ENCODE measurements around the gene PNO1. TPM values are rescaled to one million over a fixed set of nuclear protein-coding genes. Genes with fewer than 3 reads are reported as not detected.

PNO1 gene
- total and polyA plus RNA-seq, 9 donors: 6.1 to 26.4 (median 12.7) TPM

DNA sequence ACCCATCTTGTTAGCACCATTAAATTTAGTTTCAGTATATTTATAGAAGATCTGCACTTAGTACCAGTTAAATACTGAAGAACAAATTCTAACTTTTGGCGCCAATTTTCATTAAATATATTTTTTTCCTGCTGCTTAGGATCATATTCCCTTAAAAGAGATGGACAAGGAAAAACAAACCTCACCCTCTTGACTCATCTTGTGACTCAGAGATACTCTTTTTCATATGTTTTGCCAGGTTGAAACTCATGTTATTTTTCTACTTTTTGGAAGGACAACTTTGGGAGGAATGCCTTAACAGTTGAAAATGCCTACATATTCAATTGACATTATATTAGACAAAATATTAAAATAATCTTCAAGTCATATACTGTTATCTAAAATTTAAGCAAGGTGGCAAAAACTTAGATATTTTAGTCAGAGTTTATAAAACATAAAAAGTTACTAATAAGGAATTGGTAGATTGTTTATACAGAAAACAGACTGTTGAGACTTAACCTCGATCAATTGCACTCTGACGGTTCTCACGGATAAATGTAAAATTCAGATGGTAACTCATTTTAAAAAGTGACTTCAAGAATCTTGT, 36.2 kb downstream of the PNO1 start:
- Histone ChIP-seq H3K4me3 (no peak overlapping the region), H3K36me3 (no peaks in the 10 kb centered on the region), H3K4me1 (ENCODE audit: insufficient read depth) (peaks cover 2% of the 10 kb centered on the region), H3K27me3 (no peaks in the 10 kb centered on the region), H3K27ac (no peak overlapping the region), H3K9me3 (no peaks in the 10 kb centered on the region)
- TF ChIP-seq EP300 (IDR thresholded peaks at IDR 0.05) (no peak), POLR2A (IDR thresholded peaks at IDR 0.05) (no peak)
- TF ChIP-seq, protein P1, sequence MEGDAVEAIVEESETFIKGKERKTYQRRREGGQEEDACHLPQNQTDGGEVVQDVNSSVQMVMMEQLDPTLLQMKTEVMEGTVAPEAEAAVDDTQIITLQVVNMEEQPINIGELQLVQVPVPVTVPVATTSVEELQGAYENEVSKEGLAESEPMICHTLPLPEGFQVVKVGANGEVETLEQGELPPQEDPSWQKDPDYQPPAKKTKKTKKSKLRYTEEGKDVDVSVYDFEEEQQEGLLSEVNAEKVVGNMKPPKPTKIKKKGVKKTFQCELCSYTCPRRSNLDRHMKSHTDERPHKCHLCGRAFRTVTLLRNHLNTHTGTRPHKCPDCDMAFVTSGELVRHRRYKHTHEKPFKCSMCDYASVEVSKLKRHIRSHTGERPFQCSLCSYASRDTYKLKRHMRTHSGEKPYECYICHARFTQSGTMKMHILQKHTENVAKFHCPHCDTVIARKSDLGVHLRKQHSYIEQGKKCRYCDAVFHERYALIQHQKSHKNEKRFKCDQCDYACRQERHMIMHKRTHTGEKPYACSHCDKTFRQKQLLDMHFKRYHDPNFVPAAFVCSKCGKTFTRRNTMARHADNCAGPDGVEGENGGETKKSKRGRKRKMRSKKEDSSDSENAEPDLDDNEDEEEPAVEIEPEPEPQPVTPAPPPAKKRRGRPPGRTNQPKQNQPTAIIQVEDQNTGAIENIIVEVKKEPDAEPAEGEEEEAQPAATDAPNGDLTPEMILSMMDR (IDR thresholded peaks at IDR 0.05): no peak
- DNase-seq: no peak
- intact Hi-C loops (cut with DNase I): no loop called here
- WGBS, 3 donors: 47 to 58% (median 49%) methylated on average over 4 of the region's 4 CpGs

DNA sequence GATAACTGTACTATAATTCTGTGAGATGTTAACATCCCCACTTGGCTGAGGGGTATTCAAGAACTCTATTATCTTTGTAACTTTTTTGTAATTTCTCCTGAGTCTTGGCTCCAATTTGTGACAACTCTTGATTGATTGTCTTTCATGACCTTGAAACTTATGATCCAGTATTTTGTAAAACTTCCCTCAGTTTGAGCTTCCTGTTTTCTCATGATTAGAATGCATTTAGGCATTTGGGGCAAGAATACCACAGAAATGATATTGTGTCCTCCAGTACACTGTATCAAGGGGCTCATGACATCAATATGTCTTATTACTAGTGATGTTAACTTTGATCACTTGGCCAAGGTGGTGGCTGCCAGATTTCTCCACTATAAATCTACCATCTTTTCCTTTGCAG, 37.4 kb downstream of the PNO1 start:
- TF ChIP-seq EP300 (IDR thresholded peaks at IDR 0.05): no peak
- TF ChIP-seq, protein P1 (IDR thresholded peaks at IDR 0.05): no peak
- DNase-seq: peak in 3 of 5 donors; percentile 29 to 53 (median 43)
- no peaks in the 10 kb centered on the region for H3K9me3 ChIP-seq
- H3K27ac ChIP-seq: peak overlapping the region in 1 of 2 donors; percentile 21
- no peaks in the 10 kb centered on the region for H3K36me3 ChIP-seq
- H3K4me3 ChIP-seq: no peak overlapping the region
- H3K4me1 ChIP-seq (ENCODE audit: insufficient read depth): peaks cover 2% of the 10 kb centered on the region
- intact Hi-C loops (cut with DNase I): no loop called here
- no peaks in the 10 kb centered on the region for H3K27me3 ChIP-seq

DNA sequence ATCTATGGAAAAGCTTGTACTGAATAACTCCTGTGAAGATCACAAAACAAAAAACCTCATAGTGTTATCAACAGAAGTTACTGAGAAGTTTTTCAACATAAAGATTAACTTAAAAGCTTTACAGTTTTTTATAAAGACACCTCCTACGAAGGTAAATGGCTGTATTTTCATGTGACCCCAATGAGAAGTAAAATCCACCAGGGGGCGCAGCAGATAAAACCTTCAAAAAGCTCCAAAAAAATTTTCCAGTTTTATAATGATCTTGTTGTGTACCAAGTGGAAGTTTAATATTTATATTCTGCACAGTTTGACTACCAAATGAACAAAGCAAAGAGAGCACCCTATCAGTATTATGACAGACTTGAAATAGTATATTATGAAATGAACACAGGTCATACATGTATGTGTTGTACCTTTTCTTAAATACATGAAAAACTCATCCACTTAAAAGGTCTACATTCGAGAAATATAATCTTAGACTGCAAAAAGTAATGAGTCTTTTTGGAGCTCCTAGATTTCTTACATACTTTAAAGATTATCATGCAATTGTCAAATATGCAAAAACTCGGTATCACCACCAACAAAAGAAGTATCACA, 38.5 kb downstream of the PNO1 start:
- Histone ChIP-seq H3K4me3 (no peak overlapping the region), H3K9me3 (no peaks in the 10 kb centered on the region), H3K4me1 (ENCODE audit: insufficient read depth) (peaks cover 2% of the 10 kb centered on the region), H3K27ac (no peak overlapping the region), H3K27me3 (no peaks in the 10 kb centered on the region), H3K36me3 (no peaks in the 10 kb centered on the region)
- WGBS, 3 donors: 52 to 71% (median 55%) methylated on average over 4 of the region's 4 CpGs
- TF ChIP-seq, protein P1 (IDR thresholded peaks at IDR 0.05): peak in 2 of 3 donors; percentile 30 to 48
- no peak for TF ChIP-seq EP300 (IDR thresholded peaks at IDR 0.05)
- intact Hi-C loops (cut with DNase I): no loop called here
- peak in 2 of 5 donors; percentile 13 to 59 for DNase-seq

DNA sequence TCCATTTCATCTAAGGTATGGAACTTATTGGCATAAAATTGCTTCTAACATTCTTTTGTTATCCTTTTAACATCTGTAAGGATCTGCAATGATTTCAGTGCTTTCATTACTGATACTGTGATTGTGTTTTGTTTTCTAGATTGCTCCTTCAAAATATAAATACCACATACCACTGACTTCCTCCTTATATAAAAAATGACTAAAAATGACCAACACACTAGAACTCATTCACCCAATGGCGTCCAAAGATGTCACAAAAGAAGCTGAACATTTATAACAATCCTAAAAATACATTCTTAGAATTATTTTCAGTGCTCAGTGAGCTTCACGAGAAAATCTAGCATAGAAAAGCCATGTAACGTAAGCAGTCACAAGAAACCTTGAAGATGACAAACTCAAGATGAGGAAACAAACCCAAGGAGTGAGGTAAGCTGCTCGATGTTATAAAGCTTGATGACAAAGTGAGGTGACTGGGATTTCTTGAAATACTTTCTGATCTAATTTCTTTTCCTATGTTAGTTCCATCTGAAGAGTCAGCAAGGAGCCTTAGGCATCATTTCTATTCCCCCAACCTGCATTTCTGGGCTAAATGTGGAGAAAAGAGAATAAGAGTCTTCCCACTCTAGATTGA, 42.6 kb downstream of the PNO1 start:
- no peak for DNase-seq
- Histone ChIP-seq H3K36me3 (no peaks in the 10 kb centered on the region), H3K9me3 (no peaks in the 10 kb centered on the region), H3K27ac (no peak overlapping the region), H3K27me3 (no peaks in the 10 kb centered on the region), H3K4me1 (ENCODE audit: insufficient read depth) (peaks cover 3% of the 10 kb centered on the region), H3K4me3 (no peak overlapping the region)
- 87 to 89% (median 87%) methylated on average over 4 of the region's 4 CpGs for WGBS, 3 donors
- intact Hi-C loops (cut with DNase I): no loop called here
- TF ChIP-seq POLR2A (IDR thresholded peaks at IDR 0.05) (no peak), EP300 (IDR thresholded peaks at IDR 0.05) (no peak)
- TF ChIP-seq, protein P1 (IDR thresholded peaks at IDR 0.05): no peak

Data from ovary (tissue), 9 donors.